HG03066 (cell line): ENCODE results near the gene SNX11.

Source experiments
- ATAC-seq: cut with Tn5 transposase; IDR thresholded peaks from one replicate; pipeline ENCODE4 v1.9.1; 2021; ENCODE audit warnings: low read depth; ENCODE audit not compliant: unreplicated experiment

Gene SNX11

GRCh38 chr17:48155889-48156611 lies 48.5 kb downstream of the SNX11 start:
- no peak for ATAC-seq

GRCh38 chr17:48159232-48159631 lies 51.7 kb downstream of the SNX11 start:
- ATAC-seq: no peak

GRCh38 chr17:48160177-48161081 lies 52.9 kb downstream of the SNX11 start:
- ATAC-seq: no peak

GRCh38 chr17:48161127-48161905 lies 53.8 kb downstream of the SNX11 start:
- ATAC-seq: no peak

- ATAC-seq: no peak
Measured at GRCh38 chr17:48162306-48162934, 54.9 kb downstream of the SNX11 start.

- ATAC-seq: no peak
Measured at GRCh38 chr17:48162946-48163506, 55.5 kb downstream of the SNX11 start.

GRCh38 chr17:48163809-48164208 lies 56.2 kb downstream of the SNX11 start:
- ATAC-seq: no peak

GRCh38 chr17:48169926-48170325 lies 62.4 kb downstream of the SNX11 start:
- ATAC-seq: no peak
